Panc1 (cell line): Measurements from ENCODE around the gene ARHGEF37. TPM values are rescaled to one million over a fixed set of nuclear protein-coding genes. Genes with fewer than 3 reads are reported as not detected.
A peak's percentile ranks its signal among the peaks of the same experiment; 100 is the strongest.

ENCODE experiments used
- ATAC-seq: fragments of 200-7000 bp; cut with Tn5 transposase; 2 replicates; pipeline ENCODE4 v1.9.1; 2020; ENCODE audit warnings: mild to moderate bottlenecking, moderate library complexity
- BruUV-seq: library from RNA; stranded (reverse); fragments of 400-500 nt; replicated peaks from 2 replicates; lab custom pipeline; 2021; lab: Mats Ljungman, UMichigan
- CTCF ChIA-PET: fragments of 300-600 bp; sonication (Branson Sonifier 250); formaldehyde crosslinking; loops from one replicate; lab custom pipeline; 2022; ENCODE audit warnings: antibody characterized with exemption; lab: Charles Lee
- POLR2A ChIA-PET: fragments of 300-600 bp; sonication (Branson Sonifier 250); formaldehyde crosslinking; loops from one replicate; lab custom pipeline; 2022; ENCODE audit warnings: antibody characterized with exemption; lab: Charles Lee
- DNase-seq: peaks from one replicate; pipeline ENCODE4 v3.0.0-alpha.2; 2010; ENCODE audit warnings: low read depth, low spot score
- H3K27ac ChIP-seq: 2 replicates; pipeline ENCODE4 v1.5.1; 2011; ENCODE audit warnings: mild to moderate bottlenecking, low read length, inconsistent platforms
- H3K27me3 ChIP-seq: fragments of 200-500 bp; sonication (Bioruptor generic); 2 replicates; pipeline ENCODE4 v1.6.0; 2014; ENCODE audit warnings: low read length, inconsistent platforms; ENCODE audit not compliant: control insufficient read depth, insufficient read depth
- H3K36me3 ChIP-seq: fragments of 200-500 bp; sonication (Bioruptor generic); 2 replicates; pipeline ENCODE4 v1.5.1; 2014; ENCODE audit warnings: inconsistent platforms, mild to moderate bottlenecking, low read length, moderate library complexity; ENCODE audit not compliant: control insufficient read depth, insufficient read depth
- H3K4me1 ChIP-seq: 2 replicates; pipeline ENCODE4 v1.5.1; 2011; ENCODE audit warnings: inconsistent platforms, mild to moderate bottlenecking, low read length, moderate library complexity; ENCODE audit not compliant: control insufficient read depth, insufficient read depth
- H3K4me3 ChIP-seq, 2 experiments: 2 replicates each; pipeline ENCODE4 v1.5.1; 2011 to 2012; ENCODE audit warnings: low read depth in 2 of 2, low read length in 2 of 2, mild to moderate bottlenecking in 2 of 2, inconsistent platforms in 1 of 2, moderate library complexity in 1 of 2
- H3K9me3 ChIP-seq: fragments of 200-500 bp; sonication (Bioruptor generic); 2 replicates; pipeline ENCODE4 v1.5.1; 2014; ENCODE audit warnings: low read depth, mild to moderate bottlenecking, inconsistent platforms, low read length, moderate library complexity; ENCODE audit not compliant: control insufficient read depth, insufficient read depth
- CTCF ChIP-seq: fragments of 450-650 bp; IDR thresholded peaks from 2 replicates; pipeline ENCODE4 v1.5.1; 2017; ENCODE audit warnings: mild to moderate bottlenecking
- REST ChIP-seq, 2 experiments: IDR thresholded peaks; 2 replicates each; pipeline ENCODE4 v1.6.1; 2011 to 2012; ENCODE audit warnings: low read depth in 2 of 2, control low read depth in 1 of 2, low read length in 1 of 2, mild to moderate bottlenecking in 1 of 2, moderate library complexity in 1 of 2; ENCODE audit not compliant: insufficient read depth in 1 of 2
- SIN3A ChIP-seq: IDR thresholded peaks from 2 replicates; pipeline ENCODE4 v1.6.1; 2012; ENCODE audit warnings: low read depth, mild to moderate bottlenecking, low read length, moderate library complexity, borderline replicate concordance; ENCODE audit not compliant: insufficient read depth
- TCF7L2 ChIP-seq: IDR thresholded peaks from 2 replicates; pipeline ENCODE4 v1.6.1; 2011; ENCODE audit warnings: mild to moderate bottlenecking, low read depth, low read length, inconsistent platforms
- in situ Hi-C: cut with HindIII; loops from 2 replicates; pipeline ENCODE4 v1.10.0; 2016; ENCODE audit warnings: low sequenced_read_pairs, low pct_unique_long_range_greater_than_20kb
- intact Hi-C: fragments of 100-400 bp; cut with micrococcal nuclease; formaldehyde crosslinking; loops from one replicate; pipeline ENCODE4 v1.10.0; 2022; ENCODE audit not compliant: unreplicated experiment
- total RNA-seq: library from RNA; stranded (reverse); gene quantifications from one replicate; pipeline ENCODE4 v1.2.1, GENCODE V29; 2021; ENCODE audit not compliant: unreplicated experiment

ARHGEF37 gene
- total RNA-seq, 1 experiment from 2014 or later: 3.2 TPM

GRCh38 chr5:149581931-149582768 lies 852 bp downstream of the ARHGEF37 start:
- Histone ChIP-seq H3K4me3 (peak overlapping the region; percentile 48 to 62), H3K9me3 (no peaks in the 10 kb centered on the region), H3K27me3 (no peaks in the 10 kb centered on the region), H3K4me1 (peaks cover 17% of the 10 kb centered on the region), H3K36me3 (no peaks in the 10 kb centered on the region), H3K27ac (peak overlapping the region; percentile 68)
- peak; percentile 64 for ATAC-seq
- ChIA-PET POLR2A (interaction anchor here (0.5 kb wide), 1 partner anchor 32 kb away, joined by 4 read pairs; no protein-coding TSS in a partner anchor), CTCF (no interaction called here)
- DNase-seq: no peak
- TF ChIP-seq TCF7L2: peak; percentile 64; the same call in 1 of the 2 replicates
- no peak for TF ChIP-seq CTCF
- TSS peak; percentile 79 for BruUV-seq
- intact Hi-C loops (no loop called here), in situ Hi-C loops (no loop called here)

GRCh38 chr5:149583394-149583793 lies 2.1 kb downstream of the ARHGEF37 start:
- H3K4me1 ChIP-seq: peaks cover 17% of the 10 kb centered on the region
- H3K4me3 ChIP-seq: no peak overlapping the region
- H3K36me3 ChIP-seq: no peaks in the 10 kb centered on the region
- in situ Hi-C loops: no loop called here
- ChIA-PET CTCF (no interaction called here), POLR2A (no interaction called here)
- no peaks in the 10 kb centered on the region for H3K27me3 ChIP-seq
- no peak overlapping the region for H3K27ac ChIP-seq
- H3K9me3 ChIP-seq: no peaks in the 10 kb centered on the region
- TF ChIP-seq TCF7L2 (no peak), CTCF (no peak), SIN3A (no peak), REST (IDR thresholded peaks at IDR 0.05; ENCODE audit: insufficient read depth in 1 of 2, low read depth in 2 of 2, low read length in 1 of 2) (no peak)
- no peak for ATAC-seq
- DNase-seq: no peak
- intact Hi-C loops: no loop called here
- BruUV-seq: no TSS peak
